ENCODE measurements around the gene USP34. TPM values are rescaled to one million over a fixed set of nuclear protein-coding genes. Genes with fewer than 3 reads are reported as not detected.

Gene USP34
- total and polyA plus RNA-seq, 2 experiments from 2014 or later = 81.8 to 157 TPM

GRCh38 chr2:61432990-61433389 is 37.9 kb downstream of the USP34 start:
- Histone ChIP-seq H4K20me1 (replicated peaks; ENCODE audit: insufficient read depth) (peaks cover 39% of the 10 kb centered on the region), H3K27ac (ENCODE audit: low read depth) (peak overlapping the region; percentile 29; the same call in 1 of the 2 replicates), H3K36me3 (ENCODE audit: insufficient read depth) (no peaks in the 10 kb centered on the region), H3F3A (replicated peaks; ENCODE audit: low read depth) (no peaks in the 10 kb centered on the region), H3K4me3 (no peak overlapping the region), H3K4me2 (no peak overlapping the region), H3K4me1 (ENCODE audit: insufficient read depth) (peaks cover 3% of the 10 kb centered on the region; the same call in 1 of the 2 replicates), H3K79me2 (replicated peaks; ENCODE audit: insufficient read depth) (peaks cover 100% of the 10 kb centered on the region), H2AFZ (no peak overlapping the region), H3K9me2 (ENCODE audit: insufficient read depth) (no peaks in the 10 kb centered on the region; the same call in 1 of the 2 replicates), H3K27me3 (ENCODE audit: insufficient read depth) (no peaks in the 10 kb centered on the region)
- TF ChIP-seq POLR2AphosphoS5 (IDR thresholded peaks at IDR 0.05; ENCODE audit: low read depth) (no peak), JUNB (IDR thresholded peaks at IDR 0.05; ENCODE audit: unreplicated experiment) (no peak), ZNF462 (CRISPR knock-in tag; IDR thresholded peaks at IDR 0.05) (no peak), NANOG (IDR thresholded peaks at IDR 0.05; ENCODE audit: borderline replicate concordance) (no peak), REST (IDR thresholded peaks at IDR 0.05; ENCODE audit: unreplicated experiment) (no peak), EZH2 (IDR thresholded peaks at IDR 0.05; ENCODE audit: low read depth, unreplicated experiment) (no peak), ETS1 (IDR thresholded peaks at IDR 0.05) (no peak), CTCF (conservative IDR thresholded peaks at IDR 0.05; ENCODE audit: low read depth in 2 of 2) (no peak), CREB1 (CRISPR knock-in tag; IDR thresholded peaks at IDR 0.05; ENCODE audit: low read depth) (no peak), ZNF331 (CRISPR knock-in tag; IDR thresholded peaks at IDR 0.05; ENCODE audit: low read depth) (no peak), STAT1 (IDR thresholded peaks at IDR 0.05; ENCODE audit: unreplicated experiment) (no peak), ZNF114 (CRISPR knock-in tag; IDR thresholded peaks at IDR 0.05) (no peak), EZH2phosphoT487 (IDR thresholded peaks at IDR 0.05; ENCODE audit: unreplicated experiment) (no peak)
- Mint-ChIP-seq H3K27me3 (ENCODE audit: insufficient read depth, low read depth, poor library complexity) (peaks cover 2% of the 10 kb centered on the region), H3K36me3 (ENCODE audit: low read depth) (peaks cover 12% of the 10 kb centered on the region), H3K4me1 (peaks cover 29% of the 10 kb centered on the region), H3K27ac (peak overlapping the region; percentile 65; the same call in 1 of the 2 replicates), H3K9me3 (no peaks in the 10 kb centered on the region), H3K4me3 (no peak overlapping the region)
- no peak for DNase-seq (ENCODE audit: low spot score)
- ATAC-seq = no peak
